SKM-1 (cell line): Measurements from ENCODE around the gene NATD1.
"Not testable (repeated sequence)": the region's sequence is repeated elsewhere in the genome, so short reads cannot be mapped to it uniquely, and the experiment has no call there.

ENCODE experiments used
- DNase-seq: peaks from one replicate; lab custom pipeline; 2025; ENCODE audit not compliant: unreplicated experiment; lab: John Stamatoyannopoulos, UW

The NATD1 gene

GRCh38 chr17:21247552-21248258 is 5.5 kb downstream of the NATD1 start:
- DNase-seq = no peak

DNA sequence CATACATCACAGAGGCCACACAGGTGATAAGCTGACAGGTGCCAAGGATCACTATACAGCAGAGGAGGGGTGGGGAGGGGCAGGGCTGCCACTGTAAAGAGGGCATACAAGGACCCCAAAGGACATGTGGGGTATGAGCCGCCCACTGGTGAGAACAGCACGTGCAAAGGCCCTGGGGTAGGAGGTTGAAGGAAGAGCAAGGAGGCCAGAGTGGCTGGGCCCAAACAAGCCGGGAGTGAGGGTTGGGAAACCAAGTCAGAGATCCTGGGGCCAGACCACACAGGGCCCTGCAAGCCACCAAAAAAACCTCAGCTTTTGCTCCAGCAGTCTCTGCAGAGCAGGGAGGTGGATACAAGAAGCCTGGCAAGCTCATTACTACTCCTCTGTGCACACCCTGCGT is 6.5 kb downstream of the NATD1 start:
- no peak for DNase-seq

DNA sequence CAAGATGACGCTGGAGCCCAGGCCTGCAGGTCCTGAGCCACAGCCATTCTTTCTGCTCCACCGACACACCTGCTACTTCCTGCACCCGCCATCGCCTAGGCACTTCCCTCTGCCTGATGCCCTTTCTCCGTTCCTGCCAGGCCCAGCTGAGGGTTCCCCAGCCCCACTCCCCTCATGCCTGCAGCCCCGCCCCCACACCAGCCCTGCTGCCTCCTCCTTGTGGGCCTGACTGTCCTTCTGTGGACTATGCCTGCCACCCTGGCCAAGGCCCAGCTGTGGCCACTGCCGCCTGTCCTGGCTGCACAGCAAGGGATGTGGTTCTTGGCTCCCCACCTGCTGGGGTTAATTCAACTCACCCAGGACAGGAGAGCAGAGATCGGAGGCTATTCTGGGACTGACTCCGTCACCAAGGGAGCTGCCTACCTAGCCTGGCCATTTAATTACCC is 7.5 kb downstream of the NATD1 start:
- no peak for DNase-seq

DNA sequence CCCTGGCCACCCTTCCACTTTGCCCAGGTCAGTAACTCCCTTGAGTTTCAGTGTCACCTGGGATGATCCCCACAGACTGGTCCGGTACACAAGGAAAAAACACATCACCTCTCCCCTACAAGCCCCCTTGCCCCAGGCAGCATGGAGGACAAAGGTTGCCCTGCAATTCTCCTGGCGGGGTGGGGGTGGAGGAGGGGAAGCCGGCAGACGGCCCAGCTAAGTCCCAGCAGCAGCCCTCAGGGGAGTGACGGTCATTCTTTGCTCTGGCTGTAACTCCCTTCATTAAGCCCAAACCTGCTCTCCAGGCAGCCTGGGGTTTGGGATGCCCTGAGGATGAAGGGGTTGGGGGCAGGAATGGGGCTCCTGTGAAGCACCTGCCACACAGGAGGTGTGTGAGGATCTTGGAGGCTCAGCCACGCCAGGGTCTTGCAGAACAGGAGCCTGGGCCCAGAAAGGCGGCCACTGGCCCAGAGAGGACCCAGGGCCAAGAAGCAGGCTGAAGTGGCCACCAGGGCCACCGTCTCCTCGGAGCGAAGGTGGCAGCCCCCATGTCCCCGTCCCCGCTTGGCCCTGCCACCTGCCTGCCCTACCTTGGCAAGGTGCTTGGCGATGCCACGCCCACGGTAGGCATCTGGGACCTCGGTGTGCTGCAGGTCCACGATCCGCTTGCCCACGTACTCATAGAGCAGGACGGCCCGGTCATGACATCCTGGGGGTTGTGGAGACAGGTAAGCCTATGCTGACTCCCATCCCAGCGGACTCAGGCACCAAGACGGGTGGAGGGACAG is 9.5 kb downstream of the NATD1 start:
- no peak for DNase-seq

DNA sequence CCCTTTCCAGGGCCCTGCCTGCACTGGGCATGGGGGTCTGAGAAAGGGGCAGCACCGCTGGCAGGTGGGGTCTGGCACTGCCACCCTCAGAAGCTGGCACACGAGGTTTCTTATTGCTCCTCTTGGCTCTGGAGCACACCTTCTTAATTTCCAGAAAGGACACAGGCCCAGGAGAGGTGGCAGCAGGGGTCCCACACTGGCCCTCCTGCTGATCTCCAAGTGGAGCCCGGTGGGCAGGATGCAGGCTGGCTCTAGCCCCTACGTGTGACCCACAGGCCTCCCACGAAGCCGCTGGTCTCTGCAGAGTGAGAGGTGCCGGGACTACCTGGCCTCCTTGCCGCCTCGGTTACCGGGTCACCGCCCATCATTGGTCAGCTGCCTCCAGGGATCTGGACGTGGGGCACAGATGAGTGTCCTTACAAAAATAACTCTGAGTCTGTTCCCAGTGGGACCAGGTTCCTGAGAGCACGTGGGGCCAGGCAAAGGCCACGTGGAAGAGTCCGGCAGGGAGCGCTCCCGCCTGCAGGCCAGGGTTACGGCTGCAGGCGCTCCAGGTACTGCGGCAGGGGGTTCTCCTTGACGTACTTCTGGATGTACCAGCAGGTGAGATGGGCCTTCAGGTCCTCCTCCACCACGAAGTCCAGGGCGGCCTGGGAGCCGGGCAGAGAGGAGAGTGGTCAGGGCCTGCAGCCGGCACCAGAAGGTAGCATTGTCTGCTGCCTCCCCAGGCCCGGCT is 10.3 kb downstream of the NATD1 start:
- no peak for DNase-seq

GRCh38 chr17:21242026-21242697 is 11.0 kb downstream of the NATD1 start:
- no peak for DNase-seq

GRCh38 chr17:21241564-21241963 is 11.6 kb downstream of the NATD1 start:
- DNase-seq = no peak

- no peak for DNase-seq
Measured at GRCh38 chr17:21240369-21241055, 12.7 kb downstream of the NATD1 start.

DNA sequence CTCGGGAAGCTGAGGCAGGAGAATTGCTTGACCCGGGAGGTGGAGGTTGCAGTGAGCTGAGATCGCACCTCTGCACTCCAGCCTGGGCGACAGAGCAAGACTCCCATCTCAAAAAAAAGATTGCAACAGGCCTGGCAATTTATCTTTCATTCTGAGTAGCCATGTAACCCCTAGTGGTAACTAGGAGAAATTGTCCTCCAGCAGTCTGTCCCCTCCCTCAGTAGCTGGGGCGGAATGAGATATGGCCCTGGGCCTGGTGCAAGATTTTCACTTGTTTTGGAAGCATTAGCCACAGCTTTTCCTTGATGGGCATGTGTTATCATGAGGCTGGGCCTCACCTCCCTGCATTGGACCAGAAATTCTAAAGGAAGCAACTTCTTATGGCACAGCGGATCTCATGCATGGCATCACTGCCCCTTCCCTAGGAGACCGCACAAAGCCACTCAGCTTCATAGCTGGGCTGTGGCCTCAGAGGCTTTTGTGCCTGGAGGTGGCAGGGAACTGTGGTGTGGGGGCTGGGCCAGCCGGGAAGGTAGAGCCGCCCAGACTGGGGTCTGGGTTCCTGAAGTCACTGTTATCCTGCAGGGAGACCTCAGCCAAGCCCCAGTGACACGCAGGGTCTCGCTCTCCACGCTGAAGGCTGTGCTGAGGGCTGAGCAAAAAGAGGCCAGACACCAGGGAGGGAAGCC is 13.4 kb downstream of the NATD1 start:
- DNase-seq = peak; percentile 58

DNA sequence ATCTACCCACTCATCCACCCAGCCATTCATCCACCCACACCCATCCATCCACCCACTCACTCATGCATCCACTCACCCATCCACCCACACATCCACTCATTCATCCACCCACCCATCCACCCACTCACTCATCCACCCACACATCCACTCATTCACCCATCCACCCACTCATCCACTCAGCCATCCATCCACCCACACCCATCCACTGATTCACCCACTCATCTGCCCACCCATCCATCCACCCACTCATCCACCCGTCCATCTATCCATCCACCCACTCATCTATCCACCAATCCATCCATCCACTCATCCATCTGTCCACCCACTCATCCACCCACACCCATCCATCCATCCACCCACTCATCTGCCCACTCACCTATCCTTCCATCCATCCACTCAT is 17.3 kb downstream of the NATD1 start:
- DNase-seq = no peak

GRCh38 chr17:21233581-21234347 is 19.4 kb downstream of the NATD1 start:
- DNase-seq = no peak

DNA sequence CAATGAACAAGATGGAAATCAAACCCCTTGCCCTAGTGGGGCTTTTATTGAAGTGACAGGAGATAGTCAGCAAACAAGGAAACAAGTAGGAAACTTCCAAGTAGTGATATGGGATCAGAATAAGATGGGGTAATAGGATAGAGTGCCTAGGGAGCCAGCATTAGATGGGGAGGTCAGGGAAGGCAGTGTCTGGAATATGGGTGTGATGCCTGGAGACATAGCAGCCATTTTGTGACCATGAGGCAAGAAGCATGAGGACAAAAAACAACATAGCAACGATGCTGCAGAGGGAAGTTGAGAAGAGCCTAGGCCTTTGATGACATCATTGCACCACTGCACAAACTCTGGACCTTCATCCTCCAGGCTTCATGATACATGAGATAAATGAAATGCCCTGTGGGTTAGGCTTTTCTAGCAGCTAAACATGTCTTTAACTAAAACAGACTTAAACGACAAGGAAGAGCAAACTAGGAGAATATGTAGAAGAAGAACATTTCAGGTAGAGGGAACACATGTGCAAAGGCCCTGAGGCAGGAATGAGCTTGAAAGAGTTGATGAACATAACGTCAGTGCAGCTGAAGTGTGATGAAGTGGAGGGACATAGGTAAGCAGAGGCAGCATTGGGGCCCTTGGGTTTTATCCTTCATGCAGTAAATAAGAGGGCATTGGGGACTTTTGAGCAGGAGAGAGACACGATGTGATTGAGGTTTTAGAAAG is 21.0 kb downstream of the NATD1 start:
- DNase-seq = no peak

DNA sequence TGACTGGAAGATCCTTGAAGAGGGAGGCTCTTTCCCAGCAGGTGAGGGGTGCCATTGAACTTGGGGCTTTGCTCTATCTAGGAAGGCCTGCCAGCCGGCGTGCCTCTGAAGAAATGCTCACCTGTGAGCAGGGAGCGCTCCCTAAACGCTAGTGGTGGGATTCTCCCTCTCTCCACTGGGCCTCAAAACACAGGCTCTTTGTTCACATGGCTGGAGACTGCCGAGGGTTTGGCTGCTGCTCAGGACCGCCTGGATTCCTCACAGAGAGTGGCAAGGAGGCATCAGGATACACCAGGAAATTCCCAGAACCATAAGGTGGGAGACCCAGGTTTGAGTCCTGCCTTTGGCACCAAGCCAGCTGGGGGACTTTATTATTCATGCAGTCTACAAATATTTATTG is 21.7 kb downstream of the NATD1 start:
- no peak for DNase-seq

- no peak for DNase-seq
Measured at GRCh38 chr17:21228845-21229244, 24.4 kb downstream of the NATD1 start.

- DNase-seq = no peak
Measured at GRCh38 chr17:21228111-21228510, 25.1 kb downstream of the NATD1 start.

GRCh38 chr17:21227277-21227676 is 25.9 kb downstream of the NATD1 start:
- DNase-seq = not testable (repeated sequence)

DNA sequence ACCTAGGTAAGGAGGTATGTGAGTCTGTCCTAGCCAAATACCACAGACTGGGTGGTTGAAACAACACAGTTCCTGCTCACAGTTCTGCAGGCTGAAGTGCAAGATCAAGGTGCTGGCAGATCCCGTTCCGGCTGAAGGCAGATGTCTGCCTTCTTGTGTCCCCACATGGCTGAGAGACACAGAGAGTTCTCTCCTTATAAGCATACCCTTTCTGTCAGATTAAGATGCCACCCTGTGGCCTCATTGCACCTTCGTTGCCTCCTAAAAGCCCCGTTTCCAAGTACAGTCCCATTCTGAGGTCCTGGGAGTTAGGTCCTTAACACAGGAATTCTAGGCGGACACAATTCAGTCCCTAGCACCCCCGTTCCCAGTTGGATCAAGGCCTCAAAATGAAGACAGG is 30.1 kb downstream of the NATD1 start:
- DNase-seq = no peak

GRCh38 chr17:21218831-21219380 is 34.3 kb downstream of the NATD1 start:
- DNase-seq = no peak
